Right lobe of liver (tissue), 6 donors: Measurements from ENCODE around the gene KLF11. TPM values are rescaled to one million over a fixed set of nuclear protein-coding genes. Genes with fewer than 3 reads are reported as not detected.

Experiments
- ATAC-seq, 4 donors: fragments of 200-7000 bp; cut with Tn5 transposase; one replicate each; pipeline ENCODE4 v1.9.1; 2020; ENCODE audit warnings: mild to moderate bottlenecking in 4 of 4, moderate library complexity in 4 of 4
- DNase-seq, 3 donors: peaks; one replicate each; pipeline ENCODE4 v3.0.0-alpha.2; 2020
- H3K27ac ChIP-seq, 3 donors: fragments of 200-600 bp; one replicate each; pipeline ENCODE4 v1.8.0; 2022
- H3K27me3 ChIP-seq, 2 donors: fragments of 200-600 bp; one replicate each; pipeline ENCODE4 v1.8.0; 2022
- H3K36me3 ChIP-seq, 4 donors: fragments of 200-600 bp; sonication (generic) in 1 of 4; one replicate each; pipeline versions ENCODE4 v1.5.1 to v1.8.0; 2017 to 2022; ENCODE audit warnings: control low read depth in 1 of 4
- H3K4me1 ChIP-seq, 4 donors: fragments of 200-600 bp; sonication (generic) in 1 of 4; one replicate each; pipeline versions ENCODE4 v1.5.1 to v1.8.0; 2017 to 2022; ENCODE audit warnings: control low read depth in 1 of 4
- H3K4me3 ChIP-seq, 3 donors: fragments of 200-600 bp; one replicate each; pipeline ENCODE4 v1.8.0; 2022
- H3K9me3 ChIP-seq, 4 donors: fragments of 200-600 bp; sonication (generic) in 1 of 4; one replicate each; pipeline versions ENCODE4 v1.5.1 to v1.8.0; 2017 to 2022; ENCODE audit warnings: control low read depth in 1 of 4
- POLR2A ChIP-seq: fragments of 450-650 bp; IDR thresholded peaks from one replicate; pipeline ENCODE4 v1.6.1; 2017; ENCODE audit warnings: antibody characterized with exemption, mild to moderate bottlenecking
- WGBS: methylation state at CpG from one replicate; pipeline ENCODE4 v1.1.6; 2018; ENCODE audit warnings: low coverage, low lambda C conversion rate; ENCODE audit not compliant: insufficient coverage; ENCODE audit errors: missing lambda C conversion rate; 5-methylcytosine and 5-hydroxymethylcytosine counted together
- intact Hi-C, 2 donors: fragments of 100-400 bp; cut with DNase I; formaldehyde crosslinking; loops; one replicate each; pipeline versions ENCODE4 v1.11.2 to v1.14.1; 2022
- total RNA-seq, 6 experiments: library from RNA; depleted of rRNA in 2 of 6; stranded (reverse); fragments of >200 nt in 2 of 6; fragmentation: NEBNext Ultra II Directional in 3 of 6; extraction: Animal tissue kit (Norgen Biotek cat#: 25700) in 3 of 6; gene quantifications; one replicate each; pipeline versions ENCODE4 v1.1.0 to v1.2.4, GENCODE V29; 2016 to 2023
- TF ChIP-seq, protein P1 (sequence below), 4 donors: fragments of 200-600 bp in 3 of 4; fragments of 450-650 bp in 1 of 4; IDR thresholded peaks; one replicate each; pipeline versions ENCODE4 v1.5.1 to v1.8.0; 2016 to 2022; ENCODE audit warnings: antibody characterized with exemption in 4 of 4, mild to moderate bottlenecking in 2 of 4
- donor health status: DM: no; HTN: yes; CAD: no.
- donor health status: DM: no; HTN: no; CAD: no.
- donor health status: DM: no; HTN: no; CAD: no.
- donor health status: DM: no; HTN: yes; CAD: no.
- donor health status: DM: no; HTN: yes; CAD: no.

Gene KLF11
- total RNA-seq, 6 experiments from 2014 or later = 10.9 to 40.1 (median 27.8) TPM

GRCh38 chr2:10067881-10068280, 24.5 kb downstream of the KLF11 start:
- no peak for DNase-seq
- no peak for ATAC-seq
- Histone ChIP-seq H3K27ac (no peak overlapping the region), H3K4me3 (no peak overlapping the region), H3K27me3 (no peaks in the 10 kb centered on the region), H3K4me1 (no peaks in the 10 kb centered on the region), H3K9me3 (no peaks in the 10 kb centered on the region), H3K36me3 (no peaks in the 10 kb centered on the region)
- WGBS = 78% methylated on average over 1 of the region's 1 CpG
- intact Hi-C loops = no loop called here
- no peak for TF ChIP-seq POLR2A
- TF ChIP-seq, protein P1, sequence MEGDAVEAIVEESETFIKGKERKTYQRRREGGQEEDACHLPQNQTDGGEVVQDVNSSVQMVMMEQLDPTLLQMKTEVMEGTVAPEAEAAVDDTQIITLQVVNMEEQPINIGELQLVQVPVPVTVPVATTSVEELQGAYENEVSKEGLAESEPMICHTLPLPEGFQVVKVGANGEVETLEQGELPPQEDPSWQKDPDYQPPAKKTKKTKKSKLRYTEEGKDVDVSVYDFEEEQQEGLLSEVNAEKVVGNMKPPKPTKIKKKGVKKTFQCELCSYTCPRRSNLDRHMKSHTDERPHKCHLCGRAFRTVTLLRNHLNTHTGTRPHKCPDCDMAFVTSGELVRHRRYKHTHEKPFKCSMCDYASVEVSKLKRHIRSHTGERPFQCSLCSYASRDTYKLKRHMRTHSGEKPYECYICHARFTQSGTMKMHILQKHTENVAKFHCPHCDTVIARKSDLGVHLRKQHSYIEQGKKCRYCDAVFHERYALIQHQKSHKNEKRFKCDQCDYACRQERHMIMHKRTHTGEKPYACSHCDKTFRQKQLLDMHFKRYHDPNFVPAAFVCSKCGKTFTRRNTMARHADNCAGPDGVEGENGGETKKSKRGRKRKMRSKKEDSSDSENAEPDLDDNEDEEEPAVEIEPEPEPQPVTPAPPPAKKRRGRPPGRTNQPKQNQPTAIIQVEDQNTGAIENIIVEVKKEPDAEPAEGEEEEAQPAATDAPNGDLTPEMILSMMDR (IDR thresholded peaks at IDR 0.05) = no peak

DNA sequence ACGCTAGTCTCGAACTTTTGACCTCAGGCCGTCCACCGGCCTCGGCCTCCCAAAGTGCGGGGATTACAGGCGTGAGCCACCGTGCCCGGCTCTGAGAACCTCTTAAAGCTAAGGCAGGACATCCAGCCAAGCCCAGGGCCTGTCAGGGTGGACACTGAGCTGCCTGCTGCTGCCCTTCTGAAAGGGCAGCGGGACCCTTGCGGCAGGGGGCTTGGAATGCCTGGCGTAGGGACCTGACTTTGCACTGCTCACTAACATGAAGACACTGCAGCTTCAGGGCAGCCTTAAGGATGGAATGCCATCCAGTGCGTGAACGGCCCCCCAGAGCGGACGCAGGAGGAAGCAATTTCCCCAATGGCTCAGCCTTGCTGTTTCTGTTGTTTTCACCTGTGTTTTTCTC, 27.8 kb downstream of the KLF11 start:
- no peaks in the 10 kb centered on the region for H3K4me1 ChIP-seq
- intact Hi-C loops = loop anchor here in 1 of 2 donors (5.0 kb wide), 1 partner anchor 361 kb away; no protein-coding TSS in a partner anchor
- no peak overlapping the region for H3K27ac ChIP-seq
- H3K36me3 ChIP-seq = no peaks in the 10 kb centered on the region
- DNase-seq (peak in 1 of 3 donors; percentile 46), ATAC-seq (no peak)
- 100% methylated on average over 1 of the region's 16 CpGs for WGBS
- no peaks in the 10 kb centered on the region for H3K9me3 ChIP-seq
- no peaks in the 10 kb centered on the region for H3K27me3 ChIP-seq
- H3K4me3 ChIP-seq = no peak overlapping the region
- TF ChIP-seq POLR2A = no peak
- TF ChIP-seq, protein P1 (IDR thresholded peaks at IDR 0.05) = no peak

- no peak for TF ChIP-seq POLR2A
- TF ChIP-seq, protein P1 (IDR thresholded peaks at IDR 0.05) = no peak
- 85% methylated on average over 4 of the region's 7 CpGs for WGBS
Measured at GRCh38 chr2:10071595-10071994, 28.2 kb downstream of the KLF11 start.

DNA sequence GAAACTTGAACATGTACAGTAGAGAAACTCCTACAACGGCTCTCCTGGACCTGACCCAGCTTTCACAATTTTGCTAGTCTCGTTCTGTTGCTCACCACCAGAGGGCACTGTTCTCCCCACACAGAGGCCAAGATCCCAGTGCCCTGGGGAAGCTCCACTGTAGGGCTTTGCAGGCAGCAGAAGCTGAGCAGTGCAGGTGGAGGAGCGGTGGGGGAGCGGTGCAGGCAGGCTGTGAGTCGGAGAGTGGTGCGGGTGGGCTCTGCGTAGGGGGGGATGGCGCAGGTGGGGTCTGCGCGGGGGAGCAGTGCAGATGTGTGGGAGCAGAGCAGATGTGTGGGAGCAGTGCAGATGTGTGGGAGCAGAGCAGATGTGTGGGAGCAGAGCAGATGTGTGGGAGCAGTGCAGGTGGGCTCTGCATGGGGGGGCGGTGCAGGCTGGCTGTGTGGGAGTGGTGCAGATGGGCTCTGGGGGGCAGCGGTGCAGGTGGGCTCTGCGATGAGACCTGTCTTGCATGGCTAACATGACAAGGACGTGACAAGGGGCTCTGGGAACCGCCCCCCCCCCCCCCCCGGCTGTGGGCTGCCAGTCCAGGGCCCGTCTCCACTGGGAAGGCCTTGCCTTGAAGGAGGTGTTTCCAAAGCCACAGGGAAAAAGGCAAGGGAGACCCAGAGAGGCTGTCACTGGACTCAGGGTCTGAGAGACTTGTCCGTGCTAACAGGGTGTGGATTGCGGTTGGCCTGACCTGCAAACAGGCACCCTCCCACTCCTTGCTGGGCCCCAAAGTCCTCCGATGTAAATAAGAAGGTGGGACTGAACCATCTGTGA, 29.5 kb downstream of the KLF11 start:
- no peak overlapping the region for H3K27ac ChIP-seq
- no peak overlapping the region for H3K4me3 ChIP-seq
- no peaks in the 10 kb centered on the region for H3K9me3 ChIP-seq
- DNase-seq (peak; percentile 74 to 84 (median 83)), ATAC-seq (peak; percentile 95 to 99 (median 98))
- no peak for TF ChIP-seq POLR2A
- TF ChIP-seq, protein P1 (IDR thresholded peaks at IDR 0.05) = peak; percentile 86 to 91 (median 88)
- no peaks in the 10 kb centered on the region for H3K36me3 ChIP-seq
- whole genome bisulfite sequencing = 24% methylated on average over 9 of the region's 20 CpGs
- intact Hi-C loops = loop anchor here in 1 of 2 donors (5.0 kb wide), 1 partner anchor 359 kb away; no protein-coding TSS in a partner anchor
- H3K4me1 ChIP-seq = no peaks in the 10 kb centered on the region
- no peaks in the 10 kb centered on the region for H3K27me3 ChIP-seq

More at GRCh38 chr2:10071595-10071994, 28.2 kb downstream of the KLF11 start:
- no peaks in the 10 kb centered on the region for H3K9me3 ChIP-seq
- H3K36me3 ChIP-seq = no peaks in the 10 kb centered on the region
- no peaks in the 10 kb centered on the region for H3K4me1 ChIP-seq
- DNase-seq = peak in 1 of 3 donors; percentile 46
- H3K27ac ChIP-seq = no peak overlapping the region
- intact Hi-C loops = loop anchor here in 1 of 2 donors (5.0 kb wide), 1 partner anchor 361 kb away; no protein-coding TSS in a partner anchor
- no peak for ATAC-seq
- H3K27me3 ChIP-seq = no peaks in the 10 kb centered on the region
- H3K4me3 ChIP-seq = no peak overlapping the region
